ENCODE results near the gene AKAP6.

Gene AKAP6

DNA sequence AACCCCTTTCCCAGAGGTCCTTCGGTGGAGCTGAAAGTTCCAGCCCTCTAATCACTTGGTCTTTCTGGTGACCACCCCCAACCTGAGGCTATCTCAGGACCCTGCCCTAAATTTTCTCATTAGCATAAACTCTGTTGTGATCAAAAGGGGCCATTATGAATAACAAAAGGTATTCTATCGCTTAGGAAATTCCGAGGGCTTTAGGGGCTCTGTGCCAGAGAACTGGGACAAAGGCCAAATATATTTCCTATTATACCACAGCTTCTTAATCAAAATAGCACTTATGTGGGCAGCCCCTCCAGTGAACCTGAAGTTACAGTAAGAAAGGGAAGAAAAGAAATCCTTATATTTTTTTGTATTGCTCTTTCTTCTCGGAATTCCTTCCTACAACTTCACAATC, 484.3 kb downstream of the AKAP6 start:
- no peak overlapping the region for H3K4me3 ChIP-seq (ENCODE audit: low read depth, low read length)
- DNase-seq (ENCODE audit: low read depth), result no peak
- TF ChIP-seq, protein P1, sequence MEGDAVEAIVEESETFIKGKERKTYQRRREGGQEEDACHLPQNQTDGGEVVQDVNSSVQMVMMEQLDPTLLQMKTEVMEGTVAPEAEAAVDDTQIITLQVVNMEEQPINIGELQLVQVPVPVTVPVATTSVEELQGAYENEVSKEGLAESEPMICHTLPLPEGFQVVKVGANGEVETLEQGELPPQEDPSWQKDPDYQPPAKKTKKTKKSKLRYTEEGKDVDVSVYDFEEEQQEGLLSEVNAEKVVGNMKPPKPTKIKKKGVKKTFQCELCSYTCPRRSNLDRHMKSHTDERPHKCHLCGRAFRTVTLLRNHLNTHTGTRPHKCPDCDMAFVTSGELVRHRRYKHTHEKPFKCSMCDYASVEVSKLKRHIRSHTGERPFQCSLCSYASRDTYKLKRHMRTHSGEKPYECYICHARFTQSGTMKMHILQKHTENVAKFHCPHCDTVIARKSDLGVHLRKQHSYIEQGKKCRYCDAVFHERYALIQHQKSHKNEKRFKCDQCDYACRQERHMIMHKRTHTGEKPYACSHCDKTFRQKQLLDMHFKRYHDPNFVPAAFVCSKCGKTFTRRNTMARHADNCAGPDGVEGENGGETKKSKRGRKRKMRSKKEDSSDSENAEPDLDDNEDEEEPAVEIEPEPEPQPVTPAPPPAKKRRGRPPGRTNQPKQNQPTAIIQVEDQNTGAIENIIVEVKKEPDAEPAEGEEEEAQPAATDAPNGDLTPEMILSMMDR (IDR thresholded peaks at IDR 0.05; ENCODE audit: insufficient read depth, low read depth, low read length, missing control alignments), result no peak

DNA sequence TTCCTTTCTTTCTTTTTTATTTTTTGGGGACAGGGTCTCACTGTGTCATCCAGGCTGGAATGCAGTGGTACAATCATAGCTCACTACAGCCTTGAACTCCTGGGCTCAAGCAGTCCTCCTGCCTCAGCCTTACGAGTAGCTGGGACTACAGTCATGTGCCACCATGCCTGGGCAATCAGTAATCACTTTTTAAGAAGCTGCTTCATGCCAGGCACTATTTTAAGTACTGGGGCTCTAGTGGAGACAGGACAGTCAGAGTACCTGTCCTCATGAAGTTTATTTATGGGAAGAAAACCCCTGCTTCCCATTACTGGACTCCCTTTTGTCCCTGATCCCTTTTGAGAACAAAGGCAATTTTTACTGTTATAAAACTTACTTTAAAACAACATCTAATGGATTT, 485.6 kb downstream of the AKAP6 start:
- DNase-seq (ENCODE audit: low read depth), result no peak
- TF ChIP-seq, protein P1 (IDR thresholded peaks at IDR 0.05; ENCODE audit: insufficient read depth, low read depth, low read length, missing control alignments), result no peak
- no peak overlapping the region for H3K4me3 ChIP-seq (ENCODE audit: low read depth, low read length)

DNA sequence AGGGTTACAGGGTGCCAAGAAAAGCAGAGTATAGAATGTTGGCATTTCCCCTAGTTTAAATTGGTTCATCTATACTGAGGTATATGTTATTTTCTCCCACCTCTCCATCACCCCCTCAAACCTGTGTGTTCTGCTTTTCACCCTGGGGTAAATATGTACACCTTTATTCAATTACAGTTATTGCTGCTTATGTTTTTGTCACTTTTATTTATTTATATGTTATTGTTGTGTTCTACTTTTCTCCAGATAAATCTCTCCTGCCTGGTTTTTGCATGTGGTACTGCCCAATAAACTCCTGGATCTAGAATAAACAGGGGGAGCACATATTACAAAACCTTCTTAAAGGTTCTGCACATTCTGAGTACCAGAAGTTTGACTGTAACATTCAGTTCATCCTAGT, 487.5 kb downstream of the AKAP6 start:
- H3K4me3 ChIP-seq (ENCODE audit: low read depth, low read length), result no peak overlapping the region
- TF ChIP-seq, protein P1 (IDR thresholded peaks at IDR 0.05; ENCODE audit: insufficient read depth, low read depth, low read length, missing control alignments), result no peak
- no peak for DNase-seq (ENCODE audit: low read depth)

DNA sequence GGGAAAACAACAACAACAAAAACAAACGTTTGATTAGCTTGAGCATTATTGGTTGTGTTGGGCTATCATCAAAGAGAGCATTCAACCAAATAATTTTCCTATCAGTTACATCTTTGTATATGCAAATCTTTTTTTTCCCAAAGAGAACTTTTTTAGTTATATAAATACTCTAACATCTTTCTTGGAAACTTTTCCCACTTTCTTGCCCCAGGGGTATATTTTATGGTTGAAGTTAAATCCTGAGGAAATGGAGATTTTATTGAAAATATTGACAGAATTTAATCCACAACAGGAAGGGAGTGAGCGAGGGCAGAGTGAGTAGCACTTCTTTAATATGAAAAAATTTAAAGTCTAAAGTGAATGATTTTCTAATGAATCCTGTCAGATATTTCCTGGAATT, 488.7 kb downstream of the AKAP6 start:
- H3K4me3 ChIP-seq (ENCODE audit: low read depth, low read length), result no peak overlapping the region
- no peak for DNase-seq (ENCODE audit: low read depth)
- TF ChIP-seq, protein P1 (IDR thresholded peaks at IDR 0.05; ENCODE audit: insufficient read depth, low read depth, low read length, missing control alignments), result no peak

DNA sequence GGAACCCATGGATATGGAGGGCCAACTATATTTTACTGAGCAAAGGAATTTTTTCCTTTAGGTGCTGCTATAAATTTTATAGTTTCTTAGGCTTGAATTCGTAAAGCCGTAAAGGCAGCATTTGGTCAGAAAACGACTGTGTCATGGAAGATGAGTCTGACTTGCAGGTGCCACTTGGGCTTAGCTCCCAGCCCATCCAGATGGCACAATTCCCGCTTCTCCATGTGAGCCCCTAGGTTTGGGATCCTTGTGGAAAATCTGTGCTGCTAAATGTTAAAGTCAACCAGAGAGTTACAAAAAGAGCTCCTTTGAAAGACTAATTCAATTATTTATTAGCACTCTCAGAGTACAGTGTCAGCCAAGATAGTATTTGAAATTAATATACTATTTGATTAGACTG, 489.5 kb downstream of the AKAP6 start:
- DNase-seq (ENCODE audit: low read depth), result no peak
- TF ChIP-seq, protein P1 (IDR thresholded peaks at IDR 0.05; ENCODE audit: insufficient read depth, low read depth, low read length, missing control alignments), result no peak
- no peak overlapping the region for H3K4me3 ChIP-seq (ENCODE audit: low read depth, low read length)

DNA sequence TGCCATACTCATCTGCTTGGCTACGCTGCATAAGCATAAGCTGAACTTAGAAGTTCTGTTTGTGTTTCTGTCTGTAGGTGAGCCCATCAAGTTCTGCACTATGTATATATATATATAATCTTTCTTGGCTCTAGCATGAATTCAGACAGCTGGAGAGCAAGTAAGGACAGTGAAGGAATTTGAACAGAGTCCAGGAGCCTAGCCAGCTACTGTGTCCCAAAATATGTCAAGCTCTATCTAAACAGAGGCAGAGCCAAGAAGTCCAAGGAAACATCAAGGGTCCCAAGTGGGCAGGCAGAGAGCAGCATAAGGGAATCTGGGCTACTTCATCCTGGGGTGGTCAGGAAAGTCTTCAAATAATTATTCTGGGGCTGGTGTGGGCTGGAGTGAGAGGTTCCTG, 491.1 kb downstream of the AKAP6 start:
- no peak for DNase-seq (ENCODE audit: low read depth)
- TF ChIP-seq, protein P1 (IDR thresholded peaks at IDR 0.05; ENCODE audit: insufficient read depth, low read depth, low read length, missing control alignments), result no peak
- H3K4me3 ChIP-seq (ENCODE audit: low read depth, low read length), result no peak overlapping the region

DNA sequence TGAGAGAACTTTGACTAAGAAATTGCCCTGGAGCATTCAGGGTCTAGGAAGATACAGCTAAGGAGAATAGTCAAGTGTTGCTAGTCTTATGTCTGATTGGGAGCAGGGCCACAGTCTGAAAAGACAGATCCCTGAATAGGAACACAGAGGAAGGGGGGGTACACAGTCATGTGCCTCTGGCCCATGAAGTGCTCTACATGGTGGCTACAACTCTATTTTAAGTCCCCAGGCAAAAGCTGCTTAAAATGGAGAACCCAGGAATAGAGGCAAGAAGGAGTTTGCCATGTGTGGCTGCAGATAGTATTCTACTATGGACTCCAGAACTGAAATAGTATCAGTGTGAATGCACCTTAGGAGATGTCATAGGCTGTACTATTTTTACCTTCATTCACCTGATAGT, 491.6 kb downstream of the AKAP6 start:
- TF ChIP-seq, protein P1 (IDR thresholded peaks at IDR 0.05; ENCODE audit: insufficient read depth, low read depth, low read length, missing control alignments), result no peak
- no peak for DNase-seq (ENCODE audit: low read depth)
- H3K4me3 ChIP-seq (ENCODE audit: low read depth, low read length), result no peak overlapping the region

Data from GM12865 (cell line).